ENCODE measurements around the gene COTL1.

GRCh38 chr16:84650062-84650991 lies 32.4 kb upstream of the COTL1 start:
- no peak for TF ChIP-seq SETDB1 (IDR thresholded peaks at IDR 0.05; ENCODE audit: low read length)
- no peak for TF ChIP-seq NFE2L1 (tag; IDR thresholded peaks at IDR 0.05; ENCODE audit: borderline replicate concordance, low read depth)
- TF ChIP-seq ZBTB11 (CRISPR knock-in tag; IDR thresholded peaks at IDR 0.05), result no peak
- no peak for TF ChIP-seq ZNF232 (CRISPR knock-in tag; IDR thresholded peaks at IDR 0.05)
- TF ChIP-seq ZNF512 (tag; IDR thresholded peaks at IDR 0.05), result no peak
- no peak for TF ChIP-seq TBP (optimal IDR thresholded peaks at IDR 0.05; ENCODE audit: low read depth, low read length)
- no peak for TF ChIP-seq SAP30 (IDR thresholded peaks at IDR 0.05; ENCODE audit: borderline replicate concordance, insufficient read depth, low read depth, low read length, poor library complexity, severe bottlenecking)
- no peak for TF ChIP-seq POLR2AphosphoS5 (IDR thresholded peaks at IDR 0.05; ENCODE audit: control insufficient read depth, insufficient read depth, low read depth, low read length)
- TF ChIP-seq FIP1L1 (IDR thresholded peaks at IDR 0.05; ENCODE audit: low read depth, low read length, poor library complexity, severe bottlenecking), result no peak
- TF ChIP-seq RAD21 (CRISPR knock-in tag; conservative IDR thresholded peaks at IDR 0.05 in 1 of 2, IDR thresholded peaks at IDR 0.05 in 1 of 2), result no peak
- TF ChIP-seq PTBP1 (IDR thresholded peaks at IDR 0.05; ENCODE audit: low read depth, low read length), result no peak
- no peak for TF ChIP-seq ZNF431 (CRISPR knock-in tag; IDR thresholded peaks at IDR 0.05)

Data from K562 (cell line).